Upper lobe of right lung (tissue), 1 donor: Measurements from ENCODE around the gene SLC25A27. TPM values are rescaled to one million over a fixed set of nuclear protein-coding genes. Genes with fewer than 3 reads are reported as not detected.

Source experiments
- ATAC-seq: fragments of 200-7000 bp; cut with Tn5 transposase; one replicate; pipeline ENCODE4 v1.9.1; 2020; ENCODE audit warnings: mild to moderate bottlenecking, moderate library complexity
- DNase-seq: peaks from one replicate; pipeline ENCODE4 v3.0.0-alpha.2; 2020
- H3K27ac ChIP-seq: fragments of 200-600 bp; one replicate; pipeline ENCODE4 v1.8.0; 2022
- H3K27me3 ChIP-seq: fragments of 200-600 bp; one replicate; pipeline ENCODE4 v1.8.0; 2022; ENCODE audit warnings: mild to moderate bottlenecking
- H3K36me3 ChIP-seq: fragments of 200-600 bp; one replicate; pipeline ENCODE4 v1.8.0; 2022
- H3K4me1 ChIP-seq: fragments of 200-600 bp; one replicate; pipeline ENCODE4 v1.8.0; 2022
- H3K4me3 ChIP-seq: fragments of 200-600 bp; one replicate; pipeline ENCODE4 v1.8.0; 2022; ENCODE audit warnings: mild to moderate bottlenecking
- H3K9me3 ChIP-seq: fragments of 200-600 bp; one replicate; pipeline ENCODE4 v1.8.0; 2022
- intact Hi-C: fragments of 100-400 bp; cut with DNase I; formaldehyde crosslinking; loops from one replicate; pipeline ENCODE4 v1.11.0; 2022
- total RNA-seq: library from RNA; stranded (reverse); fragmentation: NEBNext Ultra II Directional; extraction: Animal tissue kit (Norgen Biotek cat#: 25700); gene quantifications from one replicate; pipeline ENCODE4 v1.2.1, GENCODE V29; 2021
- TF ChIP-seq, protein P1 (sequence below): fragments of 200-600 bp; IDR thresholded peaks from one replicate; pipeline ENCODE4 v1.8.0; 2022; ENCODE audit warnings: antibody characterized with exemption
- donor health status: DM: no; HTN: yes; CAD: no; lungs with severe emphysema.

Gene SLC25A27
- total RNA-seq, 1 donor from 2014 or later, result 17.8 TPM

DNA sequence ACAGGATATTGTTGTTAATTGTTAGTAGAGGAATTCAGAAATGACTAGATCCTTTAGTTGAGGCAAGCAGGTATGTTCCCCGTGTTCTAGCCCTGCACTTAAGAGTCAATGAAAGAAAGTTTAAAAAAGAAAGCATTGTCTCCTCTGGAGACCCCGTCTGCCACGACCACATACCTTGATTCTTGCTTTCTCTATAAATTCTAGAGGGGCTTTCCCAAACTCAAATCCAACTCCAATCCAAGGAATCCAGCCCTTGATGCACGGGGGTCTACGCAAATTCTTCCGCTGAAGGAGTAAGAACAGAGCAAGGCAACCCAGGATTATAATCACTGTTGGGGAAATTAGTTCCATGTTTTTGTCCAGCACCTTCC lies 558 bp upstream of the SLC25A27 start:
- H3K9me3 ChIP-seq, result no peaks in the 10 kb centered on the region
- no peaks in the 10 kb centered on the region for H3K27me3 ChIP-seq
- ATAC-seq (no peak), DNase-seq (no peak)
- no peaks in the 10 kb centered on the region for H3K36me3 ChIP-seq
- TF ChIP-seq, protein P1, sequence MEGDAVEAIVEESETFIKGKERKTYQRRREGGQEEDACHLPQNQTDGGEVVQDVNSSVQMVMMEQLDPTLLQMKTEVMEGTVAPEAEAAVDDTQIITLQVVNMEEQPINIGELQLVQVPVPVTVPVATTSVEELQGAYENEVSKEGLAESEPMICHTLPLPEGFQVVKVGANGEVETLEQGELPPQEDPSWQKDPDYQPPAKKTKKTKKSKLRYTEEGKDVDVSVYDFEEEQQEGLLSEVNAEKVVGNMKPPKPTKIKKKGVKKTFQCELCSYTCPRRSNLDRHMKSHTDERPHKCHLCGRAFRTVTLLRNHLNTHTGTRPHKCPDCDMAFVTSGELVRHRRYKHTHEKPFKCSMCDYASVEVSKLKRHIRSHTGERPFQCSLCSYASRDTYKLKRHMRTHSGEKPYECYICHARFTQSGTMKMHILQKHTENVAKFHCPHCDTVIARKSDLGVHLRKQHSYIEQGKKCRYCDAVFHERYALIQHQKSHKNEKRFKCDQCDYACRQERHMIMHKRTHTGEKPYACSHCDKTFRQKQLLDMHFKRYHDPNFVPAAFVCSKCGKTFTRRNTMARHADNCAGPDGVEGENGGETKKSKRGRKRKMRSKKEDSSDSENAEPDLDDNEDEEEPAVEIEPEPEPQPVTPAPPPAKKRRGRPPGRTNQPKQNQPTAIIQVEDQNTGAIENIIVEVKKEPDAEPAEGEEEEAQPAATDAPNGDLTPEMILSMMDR, result no peak
- intact Hi-C loops, result no loop called here
- H3K4me1 ChIP-seq, result peaks cover 12% of the 10 kb centered on the region
- peak overlapping the region; percentile 92 for H3K4me3 ChIP-seq
- H3K27ac ChIP-seq, result peak overlapping the region; percentile 75

DNA sequence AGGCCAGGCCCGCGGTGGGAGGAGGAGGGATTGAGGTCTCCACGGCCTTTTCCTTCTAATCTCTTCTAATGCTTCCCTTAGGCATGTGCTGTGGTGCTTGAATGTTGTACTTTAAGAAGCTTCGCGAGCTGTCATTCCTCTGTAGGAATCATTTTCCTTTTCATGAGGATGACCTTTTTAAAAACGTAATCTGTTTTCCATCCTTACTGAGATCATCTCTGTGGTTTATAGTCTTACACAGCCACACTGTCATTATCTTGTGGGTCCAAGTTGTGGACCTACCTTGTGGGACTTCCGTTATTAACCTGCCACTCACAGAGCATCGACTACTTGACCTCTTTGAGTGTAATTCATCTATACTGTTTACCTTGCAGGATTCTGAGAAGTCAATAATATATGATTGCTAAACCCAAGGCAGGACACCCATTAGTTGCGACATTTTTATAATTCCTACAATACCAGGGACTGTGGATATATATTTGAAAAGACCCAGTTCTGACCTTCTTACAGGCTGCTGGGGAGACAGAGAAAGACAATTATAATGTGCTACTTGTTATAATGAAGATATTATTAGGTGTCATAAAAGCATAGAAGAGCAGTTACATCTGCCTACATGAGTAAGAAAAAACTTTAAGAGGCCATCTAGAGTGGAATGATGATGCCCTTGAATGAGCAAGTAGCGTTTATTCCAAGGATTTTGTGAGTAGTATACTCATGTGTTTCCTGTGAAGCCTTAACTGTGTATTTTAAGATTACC lies 842 bp downstream of the SLC25A27 start:
- Histone ChIP-seq H3K9me3 (no peaks in the 10 kb centered on the region), H3K36me3 (peaks cover 5% of the 10 kb centered on the region), H3K4me1 (peaks cover 12% of the 10 kb centered on the region), H3K4me3 (peak overlapping the region; percentile 92), H3K27ac (peak overlapping the region; percentile 75), H3K27me3 (no peaks in the 10 kb centered on the region)
- TF ChIP-seq, protein P1, result no peak
- intact Hi-C loops, result no loop called here
- DNase-seq (no peak), ATAC-seq (no peak)

DNA sequence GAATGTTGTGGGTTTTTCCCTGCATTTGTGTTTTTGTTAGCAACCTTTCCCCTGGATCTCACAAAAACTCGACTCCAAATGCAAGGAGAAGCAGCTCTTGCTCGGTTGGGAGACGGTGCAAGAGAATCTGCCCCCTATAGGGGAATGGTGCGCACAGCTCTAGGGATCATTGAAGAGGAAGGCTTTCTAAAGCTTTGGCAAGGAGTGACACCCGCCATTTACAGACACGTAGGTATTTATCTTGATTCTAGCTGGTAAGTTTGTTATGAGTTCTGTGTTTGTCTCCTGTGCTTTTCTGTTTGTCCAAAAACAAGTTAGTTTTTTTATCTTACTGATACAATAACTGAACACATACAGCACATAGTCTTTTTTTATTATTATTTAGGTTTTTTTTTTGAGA lies 3.0 kb downstream of the SLC25A27 start:
- DNase-seq (no peak), ATAC-seq (no peak)
- TF ChIP-seq, protein P1, result peak; percentile 15
- Histone ChIP-seq H3K9me3 (no peaks in the 10 kb centered on the region), H3K36me3 (peaks cover 5% of the 10 kb centered on the region), H3K27me3 (no peaks in the 10 kb centered on the region), H3K4me3 (no peak overlapping the region), H3K4me1 (peaks cover 12% of the 10 kb centered on the region), H3K27ac (no peak overlapping the region)
- intact Hi-C loops, result no loop called here

DNA sequence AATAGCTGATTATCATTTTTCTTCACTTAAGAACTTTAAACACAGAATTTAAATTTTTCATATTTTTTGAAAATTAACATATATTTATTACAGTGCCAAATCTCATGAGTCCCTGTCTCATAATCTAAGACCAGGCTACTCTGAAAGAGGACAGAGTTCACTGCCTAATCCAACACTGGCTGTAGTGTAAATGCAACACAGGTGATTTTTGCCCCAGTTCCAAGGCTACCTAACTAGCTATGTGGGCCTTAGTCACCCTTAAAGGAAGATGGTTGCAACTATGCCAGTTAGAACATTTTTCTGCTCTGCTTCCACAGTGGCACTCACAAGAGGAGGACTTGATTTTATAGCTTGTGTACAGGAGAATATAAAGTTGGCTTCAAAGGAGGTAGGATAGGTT lies 4.9 kb downstream of the SLC25A27 start:
- DNase-seq (no peak), ATAC-seq (no peak)
- no peaks in the 10 kb centered on the region for H3K9me3 ChIP-seq
- H3K27ac ChIP-seq, result no peak overlapping the region
- TF ChIP-seq, protein P1, result no peak
- H3K27me3 ChIP-seq, result no peaks in the 10 kb centered on the region
- H3K36me3 ChIP-seq, result peaks cover 5% of the 10 kb centered on the region
- H3K4me1 ChIP-seq, result peaks cover 12% of the 10 kb centered on the region
- intact Hi-C loops, result no loop called here
- H3K4me3 ChIP-seq, result no peak overlapping the region

DNA sequence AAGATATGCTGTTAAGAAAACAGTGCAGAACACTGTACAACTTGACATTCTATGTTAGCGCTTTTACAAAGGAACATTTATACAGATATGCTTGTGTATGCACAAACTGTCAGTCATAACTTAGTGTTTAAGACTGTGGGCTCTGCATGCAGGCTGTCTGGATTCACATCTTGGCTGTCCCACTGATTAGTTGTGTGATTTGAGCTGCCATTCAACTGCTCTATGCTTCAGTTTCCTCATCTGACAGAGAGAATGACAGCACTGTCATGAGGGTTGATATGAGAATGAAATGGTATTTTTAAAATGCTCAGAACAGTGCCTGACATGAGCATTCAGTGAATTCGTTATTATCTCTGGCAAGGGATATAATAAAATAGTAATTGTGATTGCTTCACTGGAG lies 8.7 kb downstream of the SLC25A27 start:
- ATAC-seq, result no peak

More for the DNA sequence above, 8.7 kb downstream of the SLC25A27 start:
- intact Hi-C loops, result no loop called here
- H3K9me3 ChIP-seq, result no peaks in the 10 kb centered on the region
- H3K36me3 ChIP-seq, result peaks cover 5% of the 10 kb centered on the region
- TF ChIP-seq, protein P1, result no peak
- no peak overlapping the region for H3K4me3 ChIP-seq
- H3K27ac ChIP-seq, result no peak overlapping the region
- no peak for DNase-seq
- H3K27me3 ChIP-seq, result no peaks in the 10 kb centered on the region
- no peaks in the 10 kb centered on the region for H3K4me1 ChIP-seq
